ENCODE data around the gene JTB. TPM values are rescaled to one million over a fixed set of nuclear protein-coding genes. Genes with fewer than 3 reads are reported as not detected.

The JTB gene
- total RNA-seq, 2 experiments from 2014 or later, result 124 to 178 TPM

- H3K4me2 ChIP-seq (ENCODE audit: low read length), result peak overlapping the region; percentile 82
- TF ChIP-seq CTCF (conservative IDR thresholded peaks at IDR 0.05; ENCODE audit: low read length), result no peak
- no peak for TF ChIP-seq EZH2phosphoT487 (IDR thresholded peaks at IDR 0.05; ENCODE audit: borderline replicate concordance, low read depth, low read length)
- peak overlapping the region; percentile 86 for H3K4me3 ChIP-seq (ENCODE audit: low read depth, low read length, poor library complexity, severe bottlenecking)
- no peaks in the 10 kb centered on the region for H4K20me1 ChIP-seq (ENCODE audit: insufficient read depth, low read length)
- ChIA-PET POLR2A (interaction anchor here (0.7 to 5.1 kb wide), 11 partner anchors 8 to 345 kb away, joined by 3 to 54 read pairs (median 4); partner anchors contain the start of genes CHTOP, CREB3L4, DENND4B and RAB13), CTCF (ENCODE audit: unreplicated experiment) (interaction anchor here (0.5 to 1.7 kb wide), 5 partner anchors 8 to 406 kb away, joined by 3 to 6 read pairs (median 3); partner anchors contain the start of genes RAB13 and SLC39A1)
- intact Hi-C loops (cut with micrococcal nuclease; ENCODE audit: unreplicated experiment), result no loop called here
- H3K9me3 ChIP-seq (ENCODE audit: low read length), result no peaks in the 10 kb centered on the region
- H3K36me3 ChIP-seq (ENCODE audit: insufficient read depth, low read length), result peaks cover 29% of the 10 kb centered on the region
- no TSS peak for BruUV-seq (replicated peaks)
- peaks cover 21% of the 10 kb centered on the region for H3K4me1 ChIP-seq (ENCODE audit: insufficient read depth, low read length, poor library complexity, severe bottlenecking)
- no peaks in the 10 kb centered on the region for H3K9me2 ChIP-seq (ENCODE audit: insufficient read depth, low read length)
- no peak for DNase-seq (ENCODE audit: low spot score)
- peak overlapping the region; percentile 83 for H2AFZ ChIP-seq (ENCODE audit: low read length)
- peaks cover 37% of the 10 kb centered on the region for H3K79me2 ChIP-seq (ENCODE audit: insufficient read depth, low read depth, low read length)
- H3K27ac ChIP-seq (ENCODE audit: low read depth, low read length, poor library complexity, severe bottlenecking), result peak overlapping the region; percentile 58
Observed at GRCh38 chr1:153978274-153978909, 918 bp upstream of the JTB start.

- intact Hi-C loops (cut with micrococcal nuclease; ENCODE audit: unreplicated experiment), result loop anchor here (1.0 to 2.0 kb wide), 2 partner anchors 10 to 54 kb away; partner anchors contain the start of genes CREB3L4 and GATAD2B
- Histone ChIP-seq H3K36me3 (ENCODE audit: insufficient read depth, low read length) (peaks cover 42% of the 10 kb centered on the region), H3K4me1 (ENCODE audit: insufficient read depth, low read length, poor library complexity, severe bottlenecking) (peaks cover 28% of the 10 kb centered on the region), H2AFZ (ENCODE audit: low read length) (peak overlapping the region; percentile 83; the same call in 1 of the 2 replicates), H3K4me3 (ENCODE audit: low read depth, low read length, poor library complexity, severe bottlenecking) (peak overlapping the region; percentile 86), H3K4me2 (ENCODE audit: low read length) (peak overlapping the region; percentile 82), H4K20me1 (ENCODE audit: insufficient read depth, low read length) (no peaks in the 10 kb centered on the region), H3K27ac (ENCODE audit: low read depth, low read length, poor library complexity, severe bottlenecking) (peak overlapping the region; percentile 58), H3K79me2 (ENCODE audit: insufficient read depth, low read depth, low read length) (peaks cover 37% of the 10 kb centered on the region), H3K9me3 (ENCODE audit: low read length) (no peaks in the 10 kb centered on the region), H3K9me2 (ENCODE audit: insufficient read depth, low read length) (no peaks in the 10 kb centered on the region)
- TF ChIP-seq CTCF (conservative IDR thresholded peaks at IDR 0.05; ENCODE audit: low read length) (no peak), EZH2phosphoT487 (IDR thresholded peaks at IDR 0.05; ENCODE audit: borderline replicate concordance, low read depth, low read length) (no peak)
- CTCF ChIA-PET (ENCODE audit: unreplicated experiment), result interaction anchor here (1.6 kb wide), 1 partner anchor 14 kb away, joined by 4 read pairs; the partner anchor contains the start of gene SLC39A1
- POLR2A ChIA-PET, result interaction anchor here (0.6 to 5.1 kb wide), 8 partner anchors 10 to 343 kb away, joined by 3 to 54 read pairs (median 6); partner anchors contain the start of genes CHTOP, CREB3L4, GATAD2B and SLC39A1
- DNase-seq (ENCODE audit: low spot score), result no peak
- no TSS peak for BruUV-seq (replicated peaks)
Observed at GRCh38 chr1:153976819-153977249, 640 bp downstream of the JTB start.

GRCh38 chr1:153973525-153973924 is 3.9 kb downstream of the JTB start:
- POLR2A ChIA-PET, result no interaction called here
- Histone ChIP-seq H3K4me2 (ENCODE audit: low read length) (no peak overlapping the region), H3K4me1 (ENCODE audit: insufficient read depth, low read length, poor library complexity, severe bottlenecking) (peaks cover 30% of the 10 kb centered on the region), H3K9me3 (ENCODE audit: low read length) (no peaks in the 10 kb centered on the region), H3K79me2 (ENCODE audit: insufficient read depth, low read depth, low read length) (peaks cover 32% of the 10 kb centered on the region), H3K36me3 (ENCODE audit: insufficient read depth, low read length) (peaks cover 42% of the 10 kb centered on the region), H3K4me3 (ENCODE audit: low read depth, low read length, poor library complexity, severe bottlenecking) (no peak overlapping the region), H2AFZ (ENCODE audit: low read length) (no peak overlapping the region), H3K9me2 (ENCODE audit: insufficient read depth, low read length) (no peaks in the 10 kb centered on the region), H4K20me1 (ENCODE audit: insufficient read depth, low read length) (no peaks in the 10 kb centered on the region), H3K27ac (ENCODE audit: low read depth, low read length, poor library complexity, severe bottlenecking) (no peak overlapping the region)
- intact Hi-C loops (cut with micrococcal nuclease; ENCODE audit: unreplicated experiment), result no loop called here
- no TSS peak for BruUV-seq (replicated peaks)
- CTCF ChIA-PET (ENCODE audit: unreplicated experiment), result no interaction called here
- TF ChIP-seq EZH2phosphoT487 (IDR thresholded peaks at IDR 0.05; ENCODE audit: borderline replicate concordance, low read depth, low read length), result no peak
- no peak for TF ChIP-seq CTCF (conservative IDR thresholded peaks at IDR 0.05; ENCODE audit: low read length)
- DNase-seq (ENCODE audit: low spot score), result no peak

Data from OCI-LY7 (cell line).